Esophagus squamous epithelium (tissue), 4 donors: ENCODE results near the gene SLC50A1.

Source experiments
- CTCF ChIP-seq, 6 experiments: fragments of 450-650 bp in 4 of 6; fragments of 200-600 bp in 2 of 6; sonication (generic) in 2 of 6; IDR thresholded peaks; one replicate each; pipeline ENCODE4 v1.5.1; 2016 to 2019; ENCODE audit warnings: antibody characterized with exemption in 6 of 6, mild to moderate bottlenecking in 4 of 6, moderate library complexity in 4 of 6
- POLR2A ChIP-seq, 4 donors: fragments of 450-650 bp; IDR thresholded peaks; one replicate each; pipeline ENCODE4 v1.6.1; 2017; ENCODE audit warnings: antibody characterized with exemption in 4 of 4, mild to moderate bottlenecking in 4 of 4, moderate library complexity in 3 of 4

- no peak for TF ChIP-seq CTCF (IDR thresholded peaks at IDR 0.05)
- no peak for TF ChIP-seq POLR2A (IDR thresholded peaks at IDR 0.05)
Measured at GRCh38 chr1:155121249-155121648, 14.4 kb upstream of the SLC50A1 start.
